ENCODE data around the gene HTT-AS. TPM values are rescaled to one million over a fixed set of nuclear protein-coding genes. Genes with fewer than 3 reads are reported as not detected.

Gene HTT-AS

GRCh38 chr4:3016961-3017360 lies 57.4 kb downstream of the HTT-AS start:
- no peak overlapping the region for H3K14ac ChIP-seq (ENCODE audit: low read length)
- H2AK5ac ChIP-seq (ENCODE audit: low read depth, low read length) = no peak overlapping the region
- H2BK5ac ChIP-seq (ENCODE audit: low read length) = no peak overlapping the region
- no peak overlapping the region for H3K9ac ChIP-seq (ENCODE audit: low read depth, low read length, poor library complexity)
- no peaks in the 10 kb centered on the region for H3K4me1 ChIP-seq (ENCODE audit: control insufficient read depth in 2 of 2, insufficient read depth in 1 of 2, low read depth in 1 of 2, low read length in 2 of 2)
- H3K27me3 ChIP-seq (ENCODE audit: control insufficient read depth in 3 of 3, insufficient read depth in 3 of 3, low read depth in 1 of 3, low read length in 3 of 3) = no peaks in the 10 kb centered on the region
- no peak overlapping the region for H4K91ac ChIP-seq (ENCODE audit: low read depth, low read length, poor library complexity)
- no peak overlapping the region for H2BK12ac ChIP-seq (ENCODE audit: low read length)
- H4K8ac ChIP-seq (ENCODE audit: low read depth, low read length) = no peak overlapping the region
- no peak for DNase-seq (ENCODE audit: low spot score)
- no CpG with 5 or more reads among the region's 4 CpGs for WGBS, 2 donors (ENCODE audit: extremely low coverage in 2 of 2, insufficient read length in 2 of 2, insufficient replicate concordance in 1 of 2)
- H3K79me1 ChIP-seq (ENCODE audit: low read depth, low read length) = no peaks in the 10 kb centered on the region
- H3K4me2 ChIP-seq (ENCODE audit: insufficient read depth, low read length, poor library complexity, severe bottlenecking) = no peak overlapping the region
- H3K27ac ChIP-seq (replicated peaks; ENCODE audit: low read length) = no peak overlapping the region
- H2AFZ ChIP-seq (ENCODE audit: low read length) = no peak overlapping the region
- H3K18ac ChIP-seq (ENCODE audit: low read length) = no peak overlapping the region
- H3K4me3 ChIP-seq (ENCODE audit: low read length in 2 of 2) = no peak overlapping the region
- H3K9me3 ChIP-seq (replicated peaks in 1 of 2; ENCODE audit: control insufficient read depth in 2 of 2, insufficient read depth in 1 of 2, low read depth in 1 of 2, low read length in 2 of 2) = no peaks in the 10 kb centered on the region
- no peak overlapping the region for H2BK120ac ChIP-seq (ENCODE audit: low read depth, low read length)
- H3K36me3 ChIP-seq (replicated peaks in 1 of 2; ENCODE audit: control insufficient read depth in 2 of 2, insufficient read depth in 2 of 2, low read length in 2 of 2) = no peaks in the 10 kb centered on the region
- H3K23ac ChIP-seq (ENCODE audit: low read depth, low read length, poor library complexity) = no peak overlapping the region
- no peak overlapping the region for H3K4ac ChIP-seq (ENCODE audit: low read length)
- H2BK15ac ChIP-seq (ENCODE audit: low read length) = no peak overlapping the region

- H2BK120ac ChIP-seq (ENCODE audit: low read depth, low read length) = no peak overlapping the region
- no peaks in the 10 kb centered on the region for H3K27me3 ChIP-seq (ENCODE audit: control insufficient read depth in 3 of 3, insufficient read depth in 3 of 3, low read depth in 1 of 3, low read length in 3 of 3)
- peak overlapping the region; percentile 38 for H2AFZ ChIP-seq (ENCODE audit: low read length)
- H3K36me3 ChIP-seq (replicated peaks in 1 of 2; ENCODE audit: control insufficient read depth in 2 of 2, insufficient read depth in 2 of 2, low read length in 2 of 2) = no peaks in the 10 kb centered on the region
- no peak for DNase-seq (ENCODE audit: low spot score)
- H3K27ac ChIP-seq (replicated peaks; ENCODE audit: low read length) = no peak overlapping the region
- H3K4ac ChIP-seq (ENCODE audit: low read length) = no peak overlapping the region
- H3K4me3 ChIP-seq (ENCODE audit: low read length in 2 of 2) = no peak overlapping the region
- H2BK15ac ChIP-seq (ENCODE audit: low read length) = no peak overlapping the region
- H3K23ac ChIP-seq (ENCODE audit: low read depth, low read length, poor library complexity) = no peak overlapping the region
- H2BK12ac ChIP-seq (ENCODE audit: low read length) = no peak overlapping the region
- H3K14ac ChIP-seq (ENCODE audit: low read length) = no peak overlapping the region
- no peak overlapping the region for H3K18ac ChIP-seq (ENCODE audit: low read length)
- no CpG with 5 or more reads among the region's 8 CpGs for WGBS, 2 donors (ENCODE audit: extremely low coverage in 2 of 2, insufficient read length in 2 of 2, insufficient replicate concordance in 1 of 2)
- no peak overlapping the region for H4K8ac ChIP-seq (ENCODE audit: low read depth, low read length)
- H4K91ac ChIP-seq (ENCODE audit: low read depth, low read length, poor library complexity) = no peak overlapping the region
- no peaks in the 10 kb centered on the region for H3K79me1 ChIP-seq (ENCODE audit: low read depth, low read length)
- no peak overlapping the region for H3K9ac ChIP-seq (ENCODE audit: low read depth, low read length, poor library complexity)
- H2AK5ac ChIP-seq (ENCODE audit: low read depth, low read length) = no peak overlapping the region
- H2BK5ac ChIP-seq (ENCODE audit: low read length) = no peak overlapping the region
- no peaks in the 10 kb centered on the region for H3K4me1 ChIP-seq (ENCODE audit: control insufficient read depth in 2 of 2, insufficient read depth in 1 of 2, low read depth in 1 of 2, low read length in 2 of 2)
- H3K9me3 ChIP-seq (replicated peaks in 1 of 2; ENCODE audit: control insufficient read depth in 2 of 2, insufficient read depth in 1 of 2, low read depth in 1 of 2, low read length in 2 of 2) = no peaks in the 10 kb centered on the region
- no peak overlapping the region for H3K4me2 ChIP-seq (ENCODE audit: insufficient read depth, low read length, poor library complexity, severe bottlenecking)
These were observed 60.4 kb downstream of the HTT-AS start for GRCh38 chr4:3013839-3014350.

Small RNAs within 50 kb of the gene (small RNA-seq; reads per million reads assigned to genes)
- not detected for gene RF02134 (ENCODE audit: insufficient read depth)
- not detected for gene RF02135 (ENCODE audit: insufficient read depth)
- gene RNU6-204P (ENCODE audit: insufficient read depth) = not detected
